GM12878 (cell line): Measurements from ENCODE around the gene SLC8B1. TPM values are rescaled to one million over a fixed set of nuclear protein-coding genes. Genes with fewer than 3 reads are reported as not detected.

Experiments
- ATAC-seq: fragments of 200-7000 bp; cut with Tn5 transposase; 3 replicates; pipeline ENCODE4 v1.9.1; 2020; ENCODE audit warnings: mild to moderate bottlenecking, moderate library complexity
- BruUV-seq: library from RNA; stranded (reverse); fragments of 400-500 nt; replicated peaks from 2 replicates; lab custom pipeline; 2021; lab: Mats Ljungman, UMichigan
- CTCF ChIA-PET: fragments of 300-600 bp; sonication (Branson Sonifier 250); formaldehyde crosslinking; extraction: SDS; loops from one replicate; lab custom pipeline; 2021; ENCODE audit warnings: inconsistent platforms; lab: Yijun Ruan, JAX
- POLR2A ChIA-PET: fragments of 350-600 bp; formaldehyde crosslinking; extraction: SDS; loops from one replicate; lab custom pipeline; 2021; ENCODE audit warnings: inconsistent platforms; lab: Charles Lee
- RAD21 ChIA-PET: fragments of 300-600 bp; sonication (Branson Sonifier 250); formaldehyde crosslinking; loops from one replicate; lab custom pipeline; 2023; ENCODE audit warnings: antibody characterized with exemption; ENCODE audit not compliant: unreplicated experiment; lab: Charles Lee
- SMC1A ChIA-PET: fragments of 300-600 bp; sonication (Branson Sonifier 250); formaldehyde crosslinking; loops from one replicate; lab custom pipeline; 2023; ENCODE audit not compliant: unreplicated experiment, uncharacterized antibody; lab: Charles Lee
- DNase-seq: peaks from one replicate; pipeline ENCODE4 v3.0.0-alpha.2; 2011; ENCODE audit warnings: low read depth, low spot score
- FAIRE-seq: peaks from 3 replicates; lab custom pipeline; 2011; peaks lifted over from hg19 to GRCh38; lab: Jason Lieb, UNC
- H2AFZ ChIP-seq: 2 replicates; pipeline ENCODE4 v1.6.0; 2011; ENCODE audit warnings: low read depth, low read length, control low read depth; ENCODE audit not compliant: control insufficient read depth
- H3K27ac ChIP-seq: 2 replicates; pipeline ENCODE4 v1.5.1; 2011; ENCODE audit warnings: control low read depth; ENCODE audit not compliant: control insufficient read depth, insufficient read depth
- H3K27me3 ChIP-seq, 2 experiments: replicated peaks in 1 of 2; 2 replicates each; pipeline versions ENCODE4 v1.6.0 to v1.6.1; 2011; ENCODE audit warnings: low read length in 1 of 2; ENCODE audit not compliant: control insufficient read depth in 2 of 2, insufficient read depth in 2 of 2
- H3K36me3 ChIP-seq, 2 experiments: 2 replicates each; pipeline ENCODE4 v1.5.1; 2011; ENCODE audit warnings: low read length in 1 of 2; ENCODE audit not compliant: control insufficient read depth in 2 of 2, insufficient read depth in 2 of 2
- H3K4me1 ChIP-seq: 2 replicates; pipeline ENCODE4 v1.6.1; 2011; ENCODE audit warnings: mild to moderate bottlenecking, low read length, moderate library complexity, mixed read lengths; ENCODE audit not compliant: control insufficient read depth, insufficient read depth
- H3K4me2 ChIP-seq: 2 replicates; pipeline ENCODE4 v1.6.0; 2011; ENCODE audit warnings: control low read depth; ENCODE audit not compliant: control insufficient read depth, insufficient read depth
- H3K4me3 ChIP-seq: fragments of 200-600 bp; sonication (generic); 2 replicates; pipeline ENCODE4 v1.5.1; 2016
- H3K79me2 ChIP-seq: 2 replicates; pipeline ENCODE4 v1.6.0; 2011; ENCODE audit warnings: low read length; ENCODE audit not compliant: control insufficient read depth, insufficient read depth
- H3K9ac ChIP-seq: 2 replicates; pipeline ENCODE4 v1.8.0; 2011; ENCODE audit warnings: low read length, control low read depth, mixed read lengths; ENCODE audit not compliant: control insufficient read depth, insufficient read depth
- H3K9me3 ChIP-seq: replicated peaks from 3 replicates; pipeline ENCODE4 v1.5.1; 2011; ENCODE audit warnings: mild to moderate bottlenecking, low read length; ENCODE audit not compliant: control insufficient read depth, insufficient read depth
- H4K20me1 ChIP-seq: 2 replicates; pipeline ENCODE4 v1.6.0; 2011; ENCODE audit not compliant: control insufficient read depth, insufficient read depth
- CBFB ChIP-seq: IDR thresholded peaks from 2 replicates; pipeline ENCODE4 v1.6.1; 2016; ENCODE audit warnings: antibody characterized with exemption, low read depth
- CBX5 ChIP-seq: sonication (generic); IDR thresholded peaks from 2 replicates; pipeline ENCODE4 v1.6.1; 2016; ENCODE audit warnings: low read depth, moderate library complexity, mild to moderate bottlenecking, inconsistent platforms
- EGR1 ChIP-seq, 2 experiments: IDR thresholded peaks; 1 replicate in 1 of 2; 2 replicates in 1 of 2; pipeline ENCODE4 v1.6.1; 2011 to 2012; ENCODE audit warnings: low read depth in 2 of 2, low read length in 2 of 2, borderline replicate concordance in 1 of 2, mild to moderate bottlenecking in 1 of 2, moderate library complexity in 1 of 2
- EP300 ChIP-seq, 2 experiments: fragments of 150-350 bp in 1 of 2; IDR thresholded peaks; 2 replicates each; pipeline ENCODE4 v1.6.1; 2011 to 2012; ENCODE audit warnings: low read depth in 2 of 2, low read length in 2 of 2, borderline replicate concordance in 1 of 2, improper control_type of control experiment in 1 of 2, inconsistent platforms in 1 of 2; ENCODE audit not compliant: control insufficient read depth in 1 of 2
- GABPA ChIP-seq: IDR thresholded peaks from 2 replicates; pipeline ENCODE4 v1.6.1; 2014; ENCODE audit warnings: antibody characterized with exemption, low read depth, mild to moderate bottlenecking, inconsistent platforms
- JUND ChIP-seq: IDR thresholded peaks from 2 replicates; pipeline ENCODE4 v1.6.1; 2012; ENCODE audit warnings: low read depth, mild to moderate bottlenecking, low read length, improper control_type of control experiment, moderate library complexity
- POLR2AphosphoS2 ChIP-seq: IDR thresholded peaks from 2 replicates; pipeline ENCODE4 v1.6.1; 2011; ENCODE audit warnings: low read depth, mild to moderate bottlenecking, low read length, improper control_type of control experiment, moderate library complexity
- RCOR1 ChIP-seq: conservative IDR thresholded peaks from 2 replicates; pipeline ENCODE4 v1.6.1; 2012; ENCODE audit warnings: low read depth, low read length, improper control_type of control experiment
- SIX5 ChIP-seq: IDR thresholded peaks from 2 replicates; pipeline ENCODE4 v1.6.1; 2011; ENCODE audit warnings: mild to moderate bottlenecking, low read depth, low read length, moderate library complexity; ENCODE audit not compliant: severe bottlenecking
- SMC3 ChIP-seq: IDR thresholded peaks from 2 replicates; pipeline ENCODE4 v1.6.1; 2011; ENCODE audit warnings: low read length, improper control_type of control experiment, borderline replicate concordance
- SP1 ChIP-seq: IDR thresholded peaks from one replicate; pipeline ENCODE4 v1.6.1; 2011; ENCODE audit warnings: low read depth, low read length
- TCF7 ChIP-seq: IDR thresholded peaks from 2 replicates; pipeline ENCODE4 v1.6.1; 2014; ENCODE audit warnings: antibody characterized with exemption, borderline replicate concordance
- ZNF24 ChIP-seq: fragments of 450-650 bp; IDR thresholded peaks from 2 replicates; pipeline ENCODE4 v1.6.1; 2017; ENCODE audit warnings: antibody characterized with exemption, mild to moderate bottlenecking
- WGBS: methylation state at CpG from one replicate; pipeline ENCODE4 v1.1.6; 2016; ENCODE audit warnings: low lambda C conversion rate; ENCODE audit not compliant: insufficient replicate concordance, insufficient coverage; ENCODE audit errors: missing lambda C conversion rate; 5-methylcytosine and 5-hydroxymethylcytosine counted together
- in situ Hi-C: fragments of 300-500 bp; cut with MboI; formaldehyde crosslinking; loops from 9 replicates; pipeline ENCODE4 v1.14.3; 2018; ENCODE audit warnings: mixed read lengths
- intact Hi-C: fragments of 100-400 bp; cut with micrococcal nuclease; formaldehyde crosslinking; loops from one replicate; pipeline ENCODE4 v1.14.2; 2022; ENCODE audit not compliant: unreplicated experiment
- polyA plus RNA-seq, 11 experiments: library from polyadenylated mRNA; depleted of rRNA in 4 of 11; unstranded in 6 of 11; stranded (reverse) in 5 of 11; fragments of >200 nt; fragmentation: Nextera tagmentation in 4 of 11; fragmentation: Illumina TruSeq in 1 of 11; extraction: Ambion mirVana in 4 of 11; extraction: Trizol in 1 of 11; gene quantifications; 1 replicate in 1 of 11; 2 replicates in 10 of 11; pipeline versions ENCODE4 v1.2.1 to v1.2.3, GENCODE V29; 2011 to 2016; ENCODE audit warnings: inconsistent platforms in 2 of 11, missing spikeins in 2 of 11, low read depth in 1 of 11
- total RNA-seq, 4 experiments: library from RNA; depleted of rRNA in 3 of 4; stranded (reverse); fragments of >200 nt in 3 of 4; fragmentation: Illumina TruSeq in 1 of 4; extraction: Trizol in 1 of 4; gene quantifications; 2 replicates each; pipeline versions ENCODE4 v1.2.1 to v1.2.3, GENCODE V29; 2013 to 2021
- TF ChIP-seq, protein P1 (sequence below): IDR thresholded peaks from 2 replicates; pipeline ENCODE4 v1.6.1; 2012; ENCODE audit warnings: low read depth, low read length, improper control_type of control experiment
- TF ChIP-seq, protein P2 (sequence below): IDR thresholded peaks from 2 replicates; pipeline ENCODE4 v1.6.1; 2011; ENCODE audit warnings: mild to moderate bottlenecking, low read depth, low read length, moderate library complexity; ENCODE audit not compliant: insufficient replicate concordance

The SLC8B1 gene
- total and polyA plus RNA-seq, 10 of the 15 experiments (the other 5 are each of a cell fraction or from before 2014, with no cell fraction given): 0.18 to 12.3 (median 6.8) TPM

DNA sequence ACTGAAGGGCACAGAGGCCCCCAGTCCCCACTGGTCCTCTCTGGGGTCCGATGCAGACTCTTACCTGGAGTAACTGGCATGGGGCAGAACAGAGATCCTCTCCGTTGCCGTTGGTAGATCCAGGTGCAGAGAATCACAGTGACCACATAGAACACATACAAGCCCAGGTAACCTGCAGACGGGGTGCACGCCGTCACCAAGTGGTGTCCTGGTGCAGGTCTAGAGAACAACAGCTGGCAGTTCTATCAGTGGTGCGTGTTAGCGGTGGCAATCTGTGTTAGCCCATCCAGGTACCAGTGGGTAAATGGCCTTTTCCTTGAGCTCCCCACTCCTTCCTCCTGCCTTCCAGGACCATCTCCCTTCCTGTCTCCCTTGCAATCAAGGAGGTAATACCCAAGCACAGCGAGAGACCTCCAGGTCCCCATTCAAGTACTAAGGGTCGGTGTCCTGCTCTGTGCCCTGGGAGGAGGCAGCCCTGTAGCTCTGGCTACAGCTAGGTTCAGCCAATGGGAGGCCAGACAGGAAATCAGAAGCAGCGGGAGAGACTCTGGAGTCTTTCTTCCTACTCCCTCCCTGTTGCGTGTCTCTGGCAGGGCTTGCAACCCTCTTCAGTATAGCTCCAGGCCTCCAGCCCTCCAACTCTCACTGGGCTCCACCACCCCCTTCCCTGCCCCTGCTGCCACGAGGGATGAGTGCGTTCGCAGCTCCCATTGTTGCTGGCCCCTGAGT is 15.8 kb downstream of the SLC8B1 start:
- SMC1A ChIA-PET: no interaction called here
- peaks cover 0 to 2% of the 10 kb centered on the region in 2 experiments for H3K36me3 ChIP-seq
- no peak for DNase-seq
- no peak overlapping the region for H3K4me3 ChIP-seq
- no peak for TF ChIP-seq EGR1 (IDR thresholded peaks at IDR 0.05; ENCODE audit: borderline replicate concordance in 1 of 2, low read depth in 2 of 2, low read length in 2 of 2)
- TF ChIP-seq ZNF24: no peak
- TF ChIP-seq GABPA: no peak
- TF ChIP-seq EP300 (IDR thresholded peaks at IDR 0.05; ENCODE audit: borderline replicate concordance in 1 of 2, control insufficient read depth in 1 of 2, low read depth in 2 of 2, low read length in 2 of 2): no peak
- no peak for TF ChIP-seq CBFB
- TF ChIP-seq RCOR1: no peak
- no peak for TF ChIP-seq SIX5
- TF ChIP-seq JUND: no peak
- no peak for TF ChIP-seq CBX5
- no peak for TF ChIP-seq TCF7
- TF ChIP-seq SP1: no peak
- TF ChIP-seq, protein P1, sequence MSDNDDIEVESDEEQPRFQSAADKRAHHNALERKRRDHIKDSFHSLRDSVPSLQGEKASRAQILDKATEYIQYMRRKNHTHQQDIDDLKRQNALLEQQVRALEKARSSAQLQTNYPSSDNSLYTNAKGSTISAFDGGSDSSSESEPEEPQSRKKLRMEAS: no peak
- no peak for TF ChIP-seq POLR2AphosphoS2
- TF ChIP-seq, protein P2, sequence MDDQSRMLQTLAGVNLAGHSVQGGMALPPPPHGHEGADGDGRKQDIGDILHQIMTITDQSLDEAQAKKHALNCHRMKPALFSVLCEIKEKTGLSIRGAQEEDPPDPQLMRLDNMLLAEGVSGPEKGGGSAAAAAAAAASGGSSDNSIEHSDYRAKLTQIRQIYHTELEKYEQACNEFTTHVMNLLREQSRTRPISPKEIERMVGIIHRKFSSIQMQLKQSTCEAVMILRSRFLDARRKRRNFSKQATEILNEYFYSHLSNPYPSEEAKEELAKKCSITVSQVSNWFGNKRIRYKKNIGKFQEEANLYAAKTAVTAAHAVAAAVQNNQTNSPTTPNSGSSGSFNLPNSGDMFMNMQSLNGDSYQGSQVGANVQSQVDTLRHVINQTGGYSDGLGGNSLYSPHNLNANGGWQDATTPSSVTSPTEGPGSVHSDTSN: no peak
- TF ChIP-seq SMC3: no peak
- H3K9ac ChIP-seq: no peak overlapping the region
- WGBS: 93% methylated on average over 14 of the region's 15 CpGs
- peaks cover 6% of the 10 kb centered on the region for H3K4me1 ChIP-seq
- RAD21 ChIA-PET: no interaction called here
- in situ Hi-C loops (no loop called here), intact Hi-C loops (loop anchor here (10.0 kb wide), 1 partner anchor 596 kb away; no protein-coding TSS in a partner anchor)
- no peak for ATAC-seq
- H4K20me1 ChIP-seq: no peaks in the 10 kb centered on the region
- H3K4me2 ChIP-seq: no peak overlapping the region
- H3K9me3 ChIP-seq: no peaks in the 10 kb centered on the region; the same call in 2 of the 3 replicates
- CTCF ChIA-PET: interaction anchor here (0.9 to 1.2 kb wide), 2 partner anchors 14 to 145 kb away, joined by 3 to 4 read pairs; no protein-coding TSS in a partner anchor
- no peaks in the 10 kb centered on the region for H3K27me3 ChIP-seq
- H3K79me2 ChIP-seq: no peaks in the 10 kb centered on the region
- POLR2A ChIA-PET: interaction anchor here (0.5 to 0.8 kb wide), 2 partner anchors 52 kb away, joined by 3 to 6 read pairs; no protein-coding TSS in a partner anchor
- H2AFZ ChIP-seq: no peak overlapping the region
- no TSS peak for BruUV-seq
- no peak for FAIRE-seq
- H3K27ac ChIP-seq: no peak overlapping the region
